Measurements from ENCODE around the gene FAM13A.

- no peak for TF ChIP-seq EZH2phosphoT487 (IDR thresholded peaks at IDR 0.05; ENCODE audit: insufficient read depth, low read depth)
- TF ChIP-seq EZH2 (IDR thresholded peaks at IDR 0.05; ENCODE audit: insufficient read depth, poor library complexity, severe bottlenecking), result no peak
These were observed 116.5 kb downstream of the FAM13A start for GRCh38 chr4:88940506-88940905.
